ENCODE results near the gene NF2. TPM values are rescaled to one million over a fixed set of nuclear protein-coding genes. Genes with fewer than 3 reads are reported as not detected.

Gene NF2
- total RNA-seq, 1 experiment from 2014 or later: 50.9 TPM

DNA sequence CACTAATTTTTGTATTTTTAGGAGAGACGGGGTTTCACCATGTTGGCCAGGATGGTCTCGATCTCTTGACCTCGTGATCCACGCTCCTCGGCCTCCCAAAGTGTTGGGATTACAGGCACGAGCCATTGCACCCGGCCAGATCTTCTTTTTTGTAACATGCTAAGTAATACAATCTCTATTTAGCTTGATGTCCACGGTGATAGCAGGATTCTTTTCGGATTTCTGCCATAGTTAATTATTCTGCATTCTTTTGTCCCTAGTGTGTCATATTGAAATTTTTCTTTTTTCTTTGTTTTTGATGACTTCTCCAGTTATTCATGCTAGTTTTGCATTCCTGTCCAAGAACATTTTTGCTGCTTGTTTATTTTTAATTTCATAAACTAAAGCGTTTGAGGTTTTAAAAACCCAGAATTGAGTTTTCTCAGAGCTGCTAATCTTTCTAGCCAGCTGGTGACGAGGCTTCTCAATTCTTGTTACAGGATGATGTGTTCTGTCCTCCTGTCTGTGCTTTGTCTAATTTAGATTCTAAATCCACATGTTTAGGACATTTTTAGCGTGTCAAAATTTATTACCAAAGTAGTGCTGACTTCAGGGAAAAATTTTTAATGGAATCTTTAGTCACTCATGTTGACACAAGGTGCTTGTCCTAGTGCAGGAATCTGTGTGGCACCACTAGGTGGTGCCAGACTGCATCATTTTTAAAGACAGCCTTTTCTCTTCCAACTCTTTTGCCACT lies 21.8 kb downstream of the NF2 start:
- Mint-ChIP-seq H3K27me3 (ENCODE audit: low read depth) (no peaks in the 10 kb centered on the region), H3K4me1 (peaks cover 22 to 36% of the 10 kb centered on the region in 2 experiments), H3K4me3 (no peak overlapping the region), H3K36me3 (ENCODE audit: insufficient read depth in 1 of 3, low read depth in 3 of 3) (no peaks in the 10 kb centered on the region), H3K9me3 (no peaks in the 10 kb centered on the region), H3K27ac (peak overlapping the region in 1 of 3 experiments; percentile 75; a peak in 2 of 7 replicates)
- Histone ChIP-seq H2BK20ac (ENCODE audit: low read depth, low read length, poor library complexity, severe bottlenecking) (no peak overlapping the region), H3K79me2 (ENCODE audit: insufficient read depth, low read length) (peaks cover 3% of the 10 kb centered on the region; the same call in 1 of the 2 replicates), H3K23ac (ENCODE audit: insufficient read length, low read depth, low read length) (no peak overlapping the region), H2BK12ac (ENCODE audit: insufficient read length, low read depth, low read length) (no peak overlapping the region), H4K5ac (ENCODE audit: insufficient read length, low read depth, low read length) (no peak overlapping the region), H3K4me1 (ENCODE audit: insufficient read depth, low read length) (no peaks in the 10 kb centered on the region; the same call in 1 of the 2 replicates), H4K8ac (replicated peaks; ENCODE audit: insufficient read length, low read depth, low read length) (no peak overlapping the region), H3T11ph (ENCODE audit: low read length) (no peak overlapping the region), H3K4me2 (ENCODE audit: insufficient read depth, insufficient read length, low read length) (no peak overlapping the region), H3K27ac (ENCODE audit: insufficient read length, low read depth, low read length) (no peak overlapping the region), H3K56ac (ENCODE audit: insufficient read length, low read depth, low read length) (no peak overlapping the region), H2BK15ac (ENCODE audit: low read depth, low read length) (no peak overlapping the region), H3K9ac (ENCODE audit: extremely low read depth, insufficient read length, low read length) (no peak overlapping the region), H3K9me3 (ENCODE audit: control insufficient read depth, low read depth, low read length) (no peaks in the 10 kb centered on the region), H3K27me3 (ENCODE audit: insufficient read depth, low read length) (no peaks in the 10 kb centered on the region), H3K79me1 (ENCODE audit: insufficient read depth, low read depth, low read length, poor library complexity, severe bottlenecking) (no peaks in the 10 kb centered on the region), H3K23me2 (ENCODE audit: insufficient read length, low read depth, low read length, poor library complexity, severe bottlenecking) (no peaks in the 10 kb centered on the region), H4K20me1 (ENCODE audit: control insufficient read depth, insufficient read depth, insufficient read length) (no peaks in the 10 kb centered on the region), H2AFZ (ENCODE audit: low read length) (no peak overlapping the region), H3K14ac (ENCODE audit: insufficient read depth, low read length) (no peak overlapping the region), H4K91ac (ENCODE audit: insufficient read length, low read depth, low read length) (no peak overlapping the region), H3K4ac (ENCODE audit: low read depth, low read length) (no peak overlapping the region), H2BK5ac (ENCODE audit: insufficient read length, low read length) (no peak overlapping the region), H2AK5ac (ENCODE audit: insufficient read length, low read length) (no peak overlapping the region), H2BK120ac (ENCODE audit: low read depth, low read length, poor library complexity, severe bottlenecking) (no peak overlapping the region), H3K18ac (ENCODE audit: insufficient read length, low read depth, low read length) (no peak overlapping the region)
- TF ChIP-seq, protein P1, sequence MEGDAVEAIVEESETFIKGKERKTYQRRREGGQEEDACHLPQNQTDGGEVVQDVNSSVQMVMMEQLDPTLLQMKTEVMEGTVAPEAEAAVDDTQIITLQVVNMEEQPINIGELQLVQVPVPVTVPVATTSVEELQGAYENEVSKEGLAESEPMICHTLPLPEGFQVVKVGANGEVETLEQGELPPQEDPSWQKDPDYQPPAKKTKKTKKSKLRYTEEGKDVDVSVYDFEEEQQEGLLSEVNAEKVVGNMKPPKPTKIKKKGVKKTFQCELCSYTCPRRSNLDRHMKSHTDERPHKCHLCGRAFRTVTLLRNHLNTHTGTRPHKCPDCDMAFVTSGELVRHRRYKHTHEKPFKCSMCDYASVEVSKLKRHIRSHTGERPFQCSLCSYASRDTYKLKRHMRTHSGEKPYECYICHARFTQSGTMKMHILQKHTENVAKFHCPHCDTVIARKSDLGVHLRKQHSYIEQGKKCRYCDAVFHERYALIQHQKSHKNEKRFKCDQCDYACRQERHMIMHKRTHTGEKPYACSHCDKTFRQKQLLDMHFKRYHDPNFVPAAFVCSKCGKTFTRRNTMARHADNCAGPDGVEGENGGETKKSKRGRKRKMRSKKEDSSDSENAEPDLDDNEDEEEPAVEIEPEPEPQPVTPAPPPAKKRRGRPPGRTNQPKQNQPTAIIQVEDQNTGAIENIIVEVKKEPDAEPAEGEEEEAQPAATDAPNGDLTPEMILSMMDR (conservative IDR thresholded peaks at IDR 0.05): peak; percentile 95
- WGBS (ENCODE audit: extremely low coverage, insufficient read length, low lambda C conversion rate): no CpG with 5 or more reads among the region's 12 CpGs
- no peak for DNase-seq

Measured in H9 (cell line).